Neural crest cell (in vitro differentiated cells): Measurements from ENCODE around the gene PIEZO2. TPM values are rescaled to one million over a fixed set of nuclear protein-coding genes. Genes with fewer than 3 reads are reported as not detected.
A peak's percentile ranks its signal among the peaks of the same experiment; 100 is the strongest.

Experiments used
- DNase-seq: peaks from one replicate; pipeline ENCODE4 v3.0.0; 2021; ENCODE audit warnings: low read depth, mixed read lengths, low spot score
- H3K27ac Mint-ChIP-seq: one replicate; pipeline ENCODE4 v1.8.0; 2021; ENCODE audit warnings: mild to moderate bottlenecking, mixed read lengths; ENCODE audit not compliant: unreplicated experiment
- H3K27me3 Mint-ChIP-seq: 2 replicates; pipeline ENCODE4 v1.8.0; 2021; ENCODE audit warnings: low read depth, mild to moderate bottlenecking, mixed read lengths
- H3K36me3 Mint-ChIP-seq: 2 replicates; pipeline ENCODE4 v1.8.0; 2021; ENCODE audit warnings: low read depth, mild to moderate bottlenecking, mixed read lengths
- H3K4me1 Mint-ChIP-seq: 2 replicates; pipeline ENCODE4 v1.8.0; 2021; ENCODE audit warnings: mixed read lengths
- H3K4me3 Mint-ChIP-seq: one replicate; pipeline ENCODE4 v1.8.0; 2021; ENCODE audit warnings: mild to moderate bottlenecking, mixed read lengths
- H3K9me3 Mint-ChIP-seq: 2 replicates; pipeline ENCODE4 v1.8.0; 2021; ENCODE audit warnings: mixed read lengths
- CTCF ChIP-seq: fragments of 200-600 bp; sonication (generic); conservative IDR thresholded peaks from 2 replicates; pipeline ENCODE4 v1.5.0; 2021; ENCODE audit warnings: antibody characterized with exemption, mild to moderate bottlenecking
- total RNA-seq: library from RNA; stranded (reverse); gene quantifications from 2 replicates; pipeline ENCODE4 v1.2.1, GENCODE V29; 2021

The PIEZO2 gene
- total RNA-seq, 1 donor from 2014 or later, result 15.5 TPM

- no peak overlapping the region for H3K4me3 Mint-ChIP-seq
- no peak overlapping the region for H3K27ac Mint-ChIP-seq
- H3K4me1 Mint-ChIP-seq, result peaks cover 14% of the 10 kb centered on the region
- DNase-seq, result no peak
- no peak for TF ChIP-seq CTCF
- peaks cover 5% of the 10 kb centered on the region for H3K36me3 Mint-ChIP-seq
- H3K9me3 Mint-ChIP-seq, result no peaks in the 10 kb centered on the region
- H3K27me3 Mint-ChIP-seq, result no peaks in the 10 kb centered on the region
Measured at GRCh38 chr18:11029021-11029420, 120.3 kb downstream of the PIEZO2 start.

GRCh38 chr18:11027862-11028261 is 121.5 kb downstream of the PIEZO2 start:
- no peaks in the 10 kb centered on the region for H3K27me3 Mint-ChIP-seq
- no peaks in the 10 kb centered on the region for H3K9me3 Mint-ChIP-seq
- H3K4me3 Mint-ChIP-seq, result no peak overlapping the region
- peaks cover 5% of the 10 kb centered on the region for H3K36me3 Mint-ChIP-seq
- H3K4me1 Mint-ChIP-seq, result peaks cover 14% of the 10 kb centered on the region
- H3K27ac Mint-ChIP-seq, result no peak overlapping the region
- DNase-seq, result no peak
- no peak for TF ChIP-seq CTCF

- no peak for DNase-seq
- Mint-ChIP-seq H3K4me3 (no peak overlapping the region), H3K27me3 (no peaks in the 10 kb centered on the region), H3K27ac (peak overlapping the region; percentile 57), H3K9me3 (no peaks in the 10 kb centered on the region), H3K4me1 (peaks cover 21% of the 10 kb centered on the region), H3K36me3 (peaks cover 5% of the 10 kb centered on the region)
- TF ChIP-seq CTCF, result no peak
Measured at GRCh38 chr18:11025671-11026070, 123.7 kb downstream of the PIEZO2 start.

- H3K4me1 Mint-ChIP-seq, result peaks cover 26% of the 10 kb centered on the region
- no peaks in the 10 kb centered on the region for H3K27me3 Mint-ChIP-seq
- no peak for DNase-seq
- no peaks in the 10 kb centered on the region for H3K9me3 Mint-ChIP-seq
- no peak overlapping the region for H3K4me3 Mint-ChIP-seq
- no peak overlapping the region for H3K27ac Mint-ChIP-seq
- no peak for TF ChIP-seq CTCF
- peaks cover 5% of the 10 kb centered on the region for H3K36me3 Mint-ChIP-seq
Measured at GRCh38 chr18:11024928-11025669, 124.3 kb downstream of the PIEZO2 start.

- Mint-ChIP-seq H3K9me3 (no peaks in the 10 kb centered on the region), H3K4me3 (no peak overlapping the region), H3K27me3 (no peaks in the 10 kb centered on the region), H3K36me3 (peaks cover 5% of the 10 kb centered on the region), H3K27ac (no peak overlapping the region), H3K4me1 (peaks cover 35% of the 10 kb centered on the region)
- TF ChIP-seq CTCF, result no peak
- no peak for DNase-seq
Measured at GRCh38 chr18:11021477-11021876, 127.9 kb downstream of the PIEZO2 start.
